Nephron progenitor cell (in vitro differentiated cells): ENCODE data around the gene TRIO.
"Not testable (repeated sequence)": the region's sequence is repeated elsewhere in the genome, so short reads cannot be mapped to it uniquely, and the experiment has no call there.

Source experiments
- DNase-seq: peaks from one replicate; pipeline ENCODE4 v3.0.0; 2021
- H3K27ac Mint-ChIP-seq: 2 replicates; pipeline ENCODE4 v1.8.0; 2021; ENCODE audit warnings: mild to moderate bottlenecking, moderate library complexity, mixed read lengths
- H3K27me3 Mint-ChIP-seq: 2 replicates; pipeline ENCODE4 v1.8.0; 2021; ENCODE audit warnings: mild to moderate bottlenecking, low read depth, mixed read lengths; ENCODE audit not compliant: poor library complexity
- H3K36me3 Mint-ChIP-seq: 2 replicates; pipeline ENCODE4 v1.8.0; 2021; ENCODE audit warnings: low read depth, mixed read lengths
- H3K4me1 Mint-ChIP-seq: 2 replicates; pipeline ENCODE4 v1.8.0; 2021; ENCODE audit warnings: mixed read lengths
- H3K4me3 Mint-ChIP-seq: 2 replicates; pipeline ENCODE4 v1.8.0; 2021; ENCODE audit warnings: mild to moderate bottlenecking, moderate library complexity, mixed read lengths
- H3K9me3 Mint-ChIP-seq: 2 replicates; pipeline ENCODE4 v1.8.0; 2021; ENCODE audit warnings: mild to moderate bottlenecking, moderate library complexity, mixed read lengths
- TF ChIP-seq, protein P1 (sequence below): fragments of 200-600 bp; sonication (generic); IDR thresholded peaks from 2 replicates; pipeline ENCODE4 v1.5.0; 2021; ENCODE audit warnings: antibody characterized with exemption

Gene TRIO

DNA sequence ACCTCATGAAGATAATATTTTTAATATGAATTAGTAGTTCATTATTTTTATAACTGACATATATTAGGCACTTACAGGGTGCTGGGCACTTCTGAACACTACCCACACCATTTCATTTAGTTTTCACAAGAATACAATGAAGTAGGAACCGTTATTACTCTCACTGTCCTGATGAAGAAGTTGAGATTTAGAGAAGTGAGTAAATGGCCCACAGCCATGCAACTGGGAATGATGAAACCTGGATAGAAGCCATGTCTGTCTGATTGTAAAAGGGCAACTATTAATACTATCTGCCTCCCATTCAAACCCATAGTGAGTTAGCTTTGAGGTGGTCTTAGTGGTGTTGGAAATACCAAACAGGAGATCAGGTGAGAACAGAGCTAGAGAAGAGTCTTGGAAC, 408.9 kb downstream of the TRIO start:
- TF ChIP-seq, protein P1, sequence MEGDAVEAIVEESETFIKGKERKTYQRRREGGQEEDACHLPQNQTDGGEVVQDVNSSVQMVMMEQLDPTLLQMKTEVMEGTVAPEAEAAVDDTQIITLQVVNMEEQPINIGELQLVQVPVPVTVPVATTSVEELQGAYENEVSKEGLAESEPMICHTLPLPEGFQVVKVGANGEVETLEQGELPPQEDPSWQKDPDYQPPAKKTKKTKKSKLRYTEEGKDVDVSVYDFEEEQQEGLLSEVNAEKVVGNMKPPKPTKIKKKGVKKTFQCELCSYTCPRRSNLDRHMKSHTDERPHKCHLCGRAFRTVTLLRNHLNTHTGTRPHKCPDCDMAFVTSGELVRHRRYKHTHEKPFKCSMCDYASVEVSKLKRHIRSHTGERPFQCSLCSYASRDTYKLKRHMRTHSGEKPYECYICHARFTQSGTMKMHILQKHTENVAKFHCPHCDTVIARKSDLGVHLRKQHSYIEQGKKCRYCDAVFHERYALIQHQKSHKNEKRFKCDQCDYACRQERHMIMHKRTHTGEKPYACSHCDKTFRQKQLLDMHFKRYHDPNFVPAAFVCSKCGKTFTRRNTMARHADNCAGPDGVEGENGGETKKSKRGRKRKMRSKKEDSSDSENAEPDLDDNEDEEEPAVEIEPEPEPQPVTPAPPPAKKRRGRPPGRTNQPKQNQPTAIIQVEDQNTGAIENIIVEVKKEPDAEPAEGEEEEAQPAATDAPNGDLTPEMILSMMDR: no peak
- Mint-ChIP-seq H3K4me1 (no peaks in the 10 kb centered on the region), H3K27ac (no peak overlapping the region), H3K27me3 (peaks cover 8% of the 10 kb centered on the region), H3K4me3 (no peak overlapping the region), H3K36me3 (no peaks in the 10 kb centered on the region), H3K9me3 (peaks cover 24% of the 10 kb centered on the region)
- DNase-seq: no peak

DNA sequence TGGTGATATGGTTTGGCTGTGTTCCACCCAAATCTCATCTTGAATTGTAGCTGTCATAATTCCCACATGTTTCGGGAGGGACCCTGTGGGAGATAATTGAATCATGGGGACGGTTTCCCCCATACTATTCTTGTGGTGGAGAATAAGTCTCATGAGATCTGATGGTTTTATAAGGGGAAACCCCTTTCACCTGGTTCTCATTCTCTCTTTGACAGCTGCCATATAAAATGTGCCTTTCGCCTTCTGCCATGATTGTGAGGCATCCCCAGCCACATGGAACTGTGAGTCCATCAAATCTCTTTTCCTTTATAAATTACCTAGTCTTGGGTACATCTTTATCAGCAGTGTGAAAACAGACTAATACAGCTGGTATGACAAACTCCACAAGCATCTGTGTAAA, 411.1 kb downstream of the TRIO start:
- H3K36me3 Mint-ChIP-seq, DNase-seq, H3K27ac Mint-ChIP-seq, H3K27me3 Mint-ChIP-seq, H3K4me1 Mint-ChIP-seq, H3K4me3 Mint-ChIP-seq: not testable (repeated sequence)
- peaks cover 11% of the 10 kb centered on the region for H3K9me3 Mint-ChIP-seq

DNA sequence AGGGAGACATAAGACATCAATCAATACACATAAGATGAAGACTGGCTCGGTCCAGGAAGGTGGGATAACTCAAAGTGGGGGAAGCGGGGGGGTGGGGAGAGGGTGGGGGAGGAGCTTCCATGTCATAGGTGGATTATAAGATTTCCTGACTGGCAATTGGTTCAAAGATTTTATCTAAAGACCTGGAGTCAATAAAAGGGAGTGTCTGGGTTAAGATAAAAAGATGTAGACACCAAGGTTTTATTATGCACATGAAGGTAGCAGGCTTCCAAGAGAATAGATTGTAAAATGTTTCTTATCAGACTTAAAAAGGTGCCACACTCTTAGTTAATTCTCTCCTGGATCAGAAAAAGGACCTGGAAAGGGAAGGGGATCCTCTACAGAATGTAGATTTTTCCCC, 412.9 kb downstream of the TRIO start:
- TF ChIP-seq, protein P1: no peak
- peaks cover 3% of the 10 kb centered on the region for H3K27me3 Mint-ChIP-seq
- H3K36me3 Mint-ChIP-seq: no peaks in the 10 kb centered on the region
- DNase-seq: no peak
- H3K4me3 Mint-ChIP-seq: no peak overlapping the region
- no peak overlapping the region for H3K27ac Mint-ChIP-seq
- H3K9me3 Mint-ChIP-seq: peaks cover 9% of the 10 kb centered on the region
- no peaks in the 10 kb centered on the region for H3K4me1 Mint-ChIP-seq

DNA sequence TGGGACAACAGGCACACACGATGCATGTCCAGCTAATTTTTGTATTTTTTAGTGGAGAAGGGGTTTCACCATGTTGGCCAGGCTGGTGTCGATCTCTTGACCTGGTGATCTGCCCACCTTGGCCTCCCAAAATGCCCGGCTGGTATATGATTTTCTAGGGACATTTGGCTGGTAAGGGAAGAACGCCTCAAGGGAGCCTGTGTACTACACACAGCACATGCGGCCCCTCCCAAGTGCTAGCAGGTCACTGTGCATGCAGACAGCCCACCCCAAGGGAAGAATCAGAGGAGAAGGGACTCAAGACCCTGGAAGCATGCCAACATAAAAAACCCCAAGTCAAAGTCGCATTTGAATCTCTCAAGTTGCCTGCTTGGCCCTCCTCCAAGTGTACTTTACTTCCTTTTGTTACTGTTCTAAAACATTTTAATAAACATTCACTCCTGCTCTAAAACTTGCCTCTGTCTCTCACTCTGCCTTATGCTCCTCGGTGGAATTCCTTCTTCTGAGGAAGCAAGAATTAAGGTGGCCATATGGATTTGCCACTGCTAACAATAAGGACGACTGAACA, 414.1 kb downstream of the TRIO start:
- Mint-ChIP-seq H3K27me3 (peaks cover 3% of the 10 kb centered on the region), H3K4me1 (no peaks in the 10 kb centered on the region), H3K36me3 (no peaks in the 10 kb centered on the region), H3K4me3 (no peak overlapping the region), H3K27ac (no peak overlapping the region), H3K9me3 (peaks cover 9% of the 10 kb centered on the region)
- TF ChIP-seq, protein P1: no peak
- DNase-seq: no peak

DNA sequence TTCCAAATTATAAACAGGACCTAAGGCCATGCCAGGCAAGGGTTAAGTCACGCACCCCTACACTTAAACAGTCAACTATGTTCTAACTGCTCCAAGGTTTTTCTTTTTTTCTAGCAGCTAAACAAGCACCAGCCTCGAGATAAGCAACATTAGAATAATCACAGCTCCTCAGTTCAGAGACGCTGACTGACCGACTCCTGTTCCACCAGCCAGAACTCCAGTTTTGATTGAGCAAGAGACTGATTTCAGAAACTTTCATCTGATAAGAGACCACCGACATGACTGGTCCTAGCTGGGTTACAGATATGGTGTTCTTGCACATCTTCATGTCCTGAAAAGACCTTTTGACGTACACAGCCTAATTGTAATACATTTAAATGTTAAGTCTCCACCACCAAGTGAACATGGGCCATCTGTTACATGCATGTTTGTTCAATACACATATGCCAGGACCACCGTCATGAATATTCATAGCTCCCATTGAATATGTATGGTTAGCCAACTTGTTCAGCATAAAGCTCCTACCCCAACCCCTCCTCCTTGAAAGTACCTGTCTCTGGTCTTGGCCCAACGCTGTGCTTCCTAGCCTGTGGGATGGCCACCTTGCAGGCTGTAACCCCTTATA, 414.8 kb downstream of the TRIO start:
- H3K4me3 Mint-ChIP-seq: no peak overlapping the region
- no peak overlapping the region for H3K27ac Mint-ChIP-seq
- TF ChIP-seq, protein P1: no peak
- no peak for DNase-seq
- H3K27me3 Mint-ChIP-seq: peaks cover 3% of the 10 kb centered on the region
- peaks cover 7% of the 10 kb centered on the region for H3K9me3 Mint-ChIP-seq
- no peaks in the 10 kb centered on the region for H3K4me1 Mint-ChIP-seq
- H3K36me3 Mint-ChIP-seq: no peaks in the 10 kb centered on the region
